HL-60/S4 treated with phorbol 12-myristate 13-acetate at 8.2 ng/mL for 4 days and 3 days (cell line): ENCODE measurements around the gene TACC2.
"Not testable (repeated sequence)": the region's sequence is repeated elsewhere in the genome, so short reads cannot be mapped to it uniquely, and the experiment has no call there.

Experiments used
- in situ Hi-C: fragments of 300-500 bp; cut with MboI; formaldehyde crosslinking; loops from 2 replicates; pipeline ENCODE4 v1.15.0; 2022; ENCODE audit warnings: low sequenced_read_pairs

Gene TACC2

GRCh38 chr10:121983852-121984251 lies 5.1 kb upstream of the TACC2 start:
- in situ Hi-C loops: no loop called here

- in situ Hi-C loops: no loop called here
Observed at GRCh38 chr10:121984463-121984862, 4.5 kb upstream of the TACC2 start.

GRCh38 chr10:121990015-121990677 lies 1.2 kb downstream of the TACC2 start:
- in situ Hi-C loops: no loop called here

DNA sequence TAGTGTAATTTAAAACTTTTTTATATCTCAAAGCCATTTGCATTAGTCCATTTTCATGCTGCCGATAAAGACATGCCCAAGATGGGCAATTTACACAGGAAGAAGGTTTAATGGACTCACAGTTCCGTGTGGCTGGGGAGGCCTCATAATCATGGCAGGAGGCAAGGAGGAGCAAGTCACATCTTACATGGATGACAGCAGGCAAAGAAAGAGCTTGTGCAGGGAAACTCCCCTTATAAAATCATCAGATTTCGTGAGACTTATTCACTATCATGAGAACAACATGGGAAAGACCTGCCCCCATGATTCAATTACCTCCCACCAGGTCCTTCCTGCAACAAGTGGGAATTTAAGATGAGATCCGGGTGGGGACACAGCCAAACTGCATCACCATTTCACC lies 2.8 kb downstream of the TACC2 start:
- in situ Hi-C loops: not testable (repeated sequence)

GRCh38 chr10:121994429-121994941 lies 5.5 kb downstream of the TACC2 start:
- in situ Hi-C loops: no loop called here

DNA sequence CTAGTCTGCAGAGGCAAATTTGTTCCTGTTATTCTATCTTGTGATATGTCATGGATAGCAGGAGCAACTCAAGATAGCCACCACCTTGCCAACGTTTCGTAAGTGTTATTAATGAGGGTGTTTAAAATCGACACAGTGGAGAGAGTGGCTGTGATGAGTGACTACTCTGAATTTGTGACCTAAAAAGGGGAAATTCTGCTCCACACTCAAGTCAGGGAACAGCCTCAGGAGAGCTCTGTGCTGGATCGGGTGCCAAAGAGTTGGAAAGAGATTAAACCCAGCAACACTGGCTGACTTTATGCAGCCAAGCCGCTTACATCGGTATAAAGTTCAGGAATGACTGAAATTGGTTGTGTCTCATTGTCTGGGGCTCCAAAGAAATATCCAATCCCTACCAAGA lies 9.5 kb downstream of the TACC2 start:
- in situ Hi-C loops: no loop called here

DNA sequence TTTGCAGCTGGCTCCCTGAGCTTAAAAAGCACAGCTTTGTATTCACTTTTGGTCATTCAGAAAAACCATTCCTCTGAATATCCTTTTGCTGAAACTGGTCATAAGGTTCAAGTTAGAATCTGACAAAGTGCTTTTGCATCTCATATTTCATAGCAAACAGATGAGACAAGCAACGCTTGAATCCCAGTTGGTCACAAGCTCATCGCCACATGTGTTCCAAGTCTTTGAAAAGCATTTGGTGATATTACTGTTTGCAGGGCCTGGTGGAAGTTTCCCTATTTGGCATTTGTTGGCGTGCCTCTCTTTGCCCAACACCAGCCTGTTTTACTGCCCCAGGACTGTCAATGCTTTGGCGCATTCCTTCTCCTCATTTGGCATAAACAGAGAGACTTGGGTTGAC lies 10.3 kb downstream of the TACC2 start:
- in situ Hi-C loops: no loop called here

DNA sequence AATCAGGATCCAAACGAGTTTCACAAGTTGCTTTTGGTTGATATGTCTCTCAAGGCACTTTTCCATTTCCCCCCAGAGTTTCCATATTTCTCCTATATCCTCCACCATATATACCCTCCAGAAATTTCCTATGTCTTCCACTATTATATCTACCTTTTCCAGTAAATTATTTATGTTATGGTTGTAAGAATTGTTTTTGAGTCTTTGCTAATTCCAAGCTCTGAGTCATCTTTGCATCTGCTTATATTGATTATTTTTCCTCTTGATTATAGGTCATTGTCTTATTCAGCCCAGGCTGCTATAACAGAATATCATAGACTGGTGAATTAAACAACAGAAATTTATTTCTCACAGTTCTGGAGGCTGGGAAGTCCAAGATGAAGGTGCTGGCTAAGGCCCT lies 12.7 kb downstream of the TACC2 start:
- in situ Hi-C loops: no loop called here

GRCh38 chr10:122007415-122007814 lies 18.5 kb downstream of the TACC2 start:
- in situ Hi-C loops: no loop called here

- in situ Hi-C loops: no loop called here
Observed at GRCh38 chr10:122010405-122011050, 21.6 kb downstream of the TACC2 start.

- in situ Hi-C loops: no loop called here
Observed at GRCh38 chr10:122012731-122013130, 23.8 kb downstream of the TACC2 start.

DNA sequence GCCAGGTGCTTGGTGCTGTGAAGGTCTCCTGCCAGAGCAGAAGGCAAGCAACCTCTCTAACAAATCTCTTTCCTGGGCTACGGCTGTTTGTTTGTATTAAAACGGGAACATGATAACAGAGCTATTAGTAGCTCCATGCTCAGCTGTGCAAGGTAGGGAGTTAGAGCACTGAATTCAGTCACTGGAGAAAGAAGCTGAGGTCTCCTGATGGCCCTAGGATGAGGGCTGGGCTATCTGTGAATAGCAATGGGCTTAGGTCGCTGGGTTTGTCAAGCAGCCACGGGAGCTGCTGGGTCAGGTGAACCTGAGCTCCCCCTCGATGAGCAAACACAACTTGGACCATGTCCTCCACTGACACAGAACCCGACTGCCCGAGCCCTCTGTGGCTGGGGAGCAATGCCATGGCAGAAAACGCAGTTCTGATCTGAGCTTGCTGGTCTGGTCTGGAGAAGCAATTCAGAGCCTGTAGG lies 24.4 kb downstream of the TACC2 start:
- in situ Hi-C loops: no loop called here

GRCh38 chr10:122014652-122015248 lies 25.8 kb downstream of the TACC2 start:
- in situ Hi-C loops: no loop called here

DNA sequence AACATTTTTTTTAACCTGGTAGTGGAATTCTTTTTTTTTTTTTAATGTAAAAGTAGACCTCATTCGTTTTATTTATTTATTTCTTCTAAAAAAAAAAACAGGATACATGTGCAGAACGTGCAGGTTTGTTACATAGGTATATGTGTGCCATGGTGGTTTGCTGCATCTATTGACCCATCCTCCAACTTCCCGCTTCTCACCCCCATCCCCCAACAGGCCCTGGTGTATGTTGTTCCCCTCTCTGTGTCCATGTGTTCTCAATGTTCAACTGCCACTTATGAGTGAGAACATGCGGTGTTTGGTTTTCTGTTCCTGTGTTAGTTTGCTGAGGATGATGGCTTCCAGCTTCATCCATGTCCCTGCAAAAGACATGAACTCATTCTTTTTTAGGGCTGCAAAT lies 29.0 kb downstream of the TACC2 start:
- in situ Hi-C loops: not testable (repeated sequence)

GRCh38 chr10:122018491-122018890 lies 29.5 kb downstream of the TACC2 start:
- in situ Hi-C loops: no loop called here

GRCh38 chr10:122018951-122019413 lies 30.0 kb downstream of the TACC2 start:
- in situ Hi-C loops: no loop called here

DNA sequence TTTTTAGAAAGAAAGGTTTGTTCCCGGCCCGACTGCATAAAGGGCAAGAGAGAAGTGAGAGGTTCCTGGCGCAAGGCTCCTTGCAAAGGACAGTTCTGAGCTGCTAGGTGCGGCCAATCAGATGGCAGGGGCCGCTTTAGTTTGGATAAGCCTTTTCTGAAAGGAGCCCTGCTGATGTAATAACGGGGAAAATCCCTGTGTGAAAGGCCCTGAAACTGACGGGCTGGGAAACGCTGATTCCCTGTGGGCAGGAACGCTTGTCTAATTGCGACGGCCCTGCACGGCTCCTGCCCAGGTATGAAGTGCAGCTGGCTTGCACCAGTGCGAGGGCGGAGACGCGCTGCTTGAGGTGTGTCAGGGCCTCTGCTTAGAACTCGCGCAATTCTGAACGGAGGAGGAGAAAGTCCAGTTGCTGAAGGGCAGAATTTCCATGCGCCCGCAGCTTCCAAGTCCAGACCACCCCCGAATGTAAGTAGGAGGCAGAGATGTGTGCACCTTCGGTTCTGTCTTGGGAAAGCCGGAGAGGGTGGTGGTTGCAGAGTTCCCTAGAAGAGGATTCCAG lies 30.5 kb downstream of the TACC2 start:
- in situ Hi-C loops: no loop called here

- in situ Hi-C loops: no loop called here
Observed at GRCh38 chr10:122020226-122020625, 31.3 kb downstream of the TACC2 start.

DNA sequence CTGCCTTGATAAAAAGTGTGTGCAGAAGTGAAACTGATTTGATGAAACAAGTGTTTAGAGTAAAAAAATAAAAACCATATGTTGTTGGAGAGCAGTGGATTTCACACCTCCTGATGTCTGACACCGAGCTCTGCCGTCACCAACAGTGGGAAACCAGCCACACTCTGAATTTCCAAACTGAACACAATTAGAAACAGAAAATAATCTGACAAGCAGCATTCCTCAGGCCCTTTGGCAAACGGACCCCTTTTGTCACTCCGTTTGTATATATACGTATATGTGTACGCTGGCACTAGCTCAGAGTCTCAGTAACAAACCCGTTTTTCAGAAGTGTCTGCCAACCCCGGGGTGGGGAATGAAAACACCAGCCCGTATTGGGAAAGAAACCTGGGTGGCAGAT lies 32.4 kb downstream of the TACC2 start:
- in situ Hi-C loops: no loop called here

GRCh38 chr10:122021828-122022227 lies 32.9 kb downstream of the TACC2 start:
- in situ Hi-C loops: no loop called here

- in situ Hi-C loops: no loop called here
Observed at GRCh38 chr10:122022276-122022675, 33.3 kb downstream of the TACC2 start.

DNA sequence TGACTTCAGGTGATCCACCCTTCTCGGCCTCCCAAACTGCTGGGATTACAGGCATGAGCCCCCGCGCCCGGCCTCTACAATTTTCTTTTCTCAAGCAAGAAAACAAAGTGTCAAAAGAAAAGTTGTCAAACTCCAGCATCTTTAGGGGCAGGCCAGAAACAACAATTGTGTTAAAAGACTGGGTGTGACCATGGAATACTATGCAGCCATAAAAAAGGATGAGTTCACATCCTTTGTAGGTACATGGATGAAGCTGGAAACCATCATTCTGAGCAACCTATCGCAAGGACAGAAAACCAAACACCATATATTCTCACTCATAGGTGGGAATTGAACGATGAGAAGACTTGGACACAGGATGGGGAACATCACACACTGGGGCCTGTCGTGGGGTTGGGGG lies 34.3 kb downstream of the TACC2 start:
- in situ Hi-C loops: not testable (repeated sequence)
